HG03439 (cell line): ENCODE results near the gene AQP12B.

Experiments
- ATAC-seq: cut with Tn5 transposase; IDR thresholded peaks from one replicate; pipeline ENCODE4 v1.9.1; 2021; ENCODE audit warnings: mild to moderate bottlenecking, moderate library complexity; ENCODE audit not compliant: unreplicated experiment

The AQP12B gene

GRCh38 chr2:240718896-240719490 is 36.3 kb upstream of the AQP12B start:
- no peak for ATAC-seq

DNA sequence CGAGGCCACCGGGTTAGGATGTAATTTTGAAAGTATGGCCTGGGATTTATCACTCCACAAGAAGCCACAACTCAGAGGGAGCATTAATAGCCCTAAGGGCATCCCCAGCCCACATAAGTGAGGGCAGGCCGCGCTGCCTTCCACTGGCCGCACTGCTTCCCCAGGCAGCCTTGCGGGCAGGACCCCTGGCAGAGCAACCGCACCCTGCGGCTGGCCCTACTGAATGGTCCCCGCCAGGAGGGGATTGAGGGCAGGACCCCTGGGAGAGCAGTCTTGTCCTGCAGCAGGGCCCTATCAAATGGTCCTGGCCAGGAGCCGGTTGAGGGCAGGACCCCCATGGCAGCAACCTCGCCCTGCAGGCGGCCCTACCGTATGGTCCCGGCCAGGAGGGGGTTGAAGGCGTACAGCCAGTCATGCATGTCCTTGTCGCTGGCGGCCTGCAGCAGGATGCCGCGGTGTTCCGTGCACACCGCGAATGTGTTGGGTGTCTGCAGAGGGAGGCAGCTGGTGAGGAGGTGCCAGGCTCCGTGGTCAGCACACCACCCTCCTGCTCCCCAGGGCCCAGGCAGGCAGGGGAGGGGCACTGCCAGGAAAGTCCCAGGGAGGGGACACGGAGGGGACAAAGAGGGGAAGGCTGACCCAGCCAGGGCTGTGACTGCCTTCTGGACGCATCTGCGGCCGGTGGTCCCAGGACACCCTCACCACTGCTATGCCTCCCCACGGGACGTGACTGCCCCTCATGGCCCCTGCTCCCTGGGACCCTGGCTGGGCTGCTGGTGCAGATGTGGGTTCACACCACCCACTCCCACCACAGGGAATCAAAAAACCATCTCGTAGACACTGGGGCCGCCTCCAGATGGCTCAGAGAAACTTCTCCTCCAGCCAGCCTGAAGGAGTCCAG is 35.2 kb upstream of the AQP12B start:
- no peak for ATAC-seq

DNA sequence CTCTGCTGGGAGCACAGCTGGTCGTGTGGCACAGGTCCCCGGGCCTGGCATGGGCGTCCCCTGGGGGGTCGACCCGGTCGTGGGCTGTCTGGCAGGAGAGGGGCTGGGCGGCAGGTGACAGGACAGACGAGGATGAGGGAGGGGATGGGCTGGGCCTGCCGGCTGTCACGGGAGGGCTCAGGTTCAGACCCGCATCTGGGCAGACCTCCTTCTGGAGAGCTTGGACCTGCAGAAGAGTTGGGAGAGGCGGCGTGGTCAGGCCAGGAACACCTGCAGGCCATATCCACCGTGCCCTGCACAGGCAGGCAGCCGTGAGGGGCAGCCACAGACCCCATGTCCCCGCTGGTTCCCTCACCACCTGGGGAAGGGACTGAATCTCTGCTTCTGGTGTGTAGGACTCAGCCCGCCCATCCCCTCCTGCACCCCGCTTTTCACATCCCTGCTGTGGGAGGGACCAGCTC is 34.5 kb upstream of the AQP12B start:
- ATAC-seq = no peak

- no peak for ATAC-seq
Measured at GRCh38 chr2:240716130-240716798, 33.6 kb upstream of the AQP12B start.

- ATAC-seq = no peak
Measured at GRCh38 chr2:240714747-240715725, 32.4 kb upstream of the AQP12B start.

- no peak for ATAC-seq
Measured at GRCh38 chr2:240713928-240714746, 31.5 kb upstream of the AQP12B start.

DNA sequence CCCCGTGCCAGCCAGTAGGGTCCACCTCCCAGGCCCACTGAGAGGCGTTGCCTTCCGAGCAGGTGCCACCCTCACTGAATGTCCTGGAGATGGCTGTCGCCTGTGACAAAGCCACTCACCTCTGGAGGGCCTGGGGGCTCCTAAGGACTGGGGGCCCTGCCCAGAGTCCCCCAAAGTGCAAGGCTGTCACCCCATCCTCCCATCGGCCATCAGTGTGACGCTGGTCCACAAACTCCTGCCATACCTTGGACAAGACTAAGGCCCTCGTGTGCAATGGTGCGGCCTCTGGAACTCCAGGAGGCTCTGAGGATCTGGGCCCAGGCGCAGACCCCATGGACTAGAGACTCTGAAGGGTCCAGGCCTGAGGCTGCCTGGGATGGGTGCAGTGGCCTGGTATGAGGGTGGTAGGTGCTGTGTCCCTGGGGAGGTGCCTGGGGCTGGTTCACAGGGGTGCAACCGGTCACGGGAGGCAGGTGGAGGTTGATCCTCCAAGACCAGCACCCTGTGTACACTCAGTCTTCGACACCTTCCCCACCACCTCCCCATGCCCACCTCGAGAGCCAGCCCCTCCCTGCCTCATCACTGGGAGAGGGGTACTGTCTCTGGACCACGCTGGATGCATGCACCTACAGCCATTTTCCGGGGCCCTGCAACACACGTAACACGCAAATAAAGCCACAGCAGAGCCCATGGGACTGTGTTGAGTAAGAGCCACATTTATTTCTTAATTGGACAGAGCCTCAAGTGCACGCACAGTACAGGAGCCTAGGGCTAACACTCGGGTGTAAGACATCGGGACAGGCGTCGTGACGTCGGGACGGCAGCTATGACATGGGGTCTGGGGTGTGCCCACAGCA is 30.6 kb upstream of the AQP12B start:
- ATAC-seq = no peak

- no peak for ATAC-seq
Measured at GRCh38 chr2:240712121-240712520, 29.4 kb upstream of the AQP12B start.

DNA sequence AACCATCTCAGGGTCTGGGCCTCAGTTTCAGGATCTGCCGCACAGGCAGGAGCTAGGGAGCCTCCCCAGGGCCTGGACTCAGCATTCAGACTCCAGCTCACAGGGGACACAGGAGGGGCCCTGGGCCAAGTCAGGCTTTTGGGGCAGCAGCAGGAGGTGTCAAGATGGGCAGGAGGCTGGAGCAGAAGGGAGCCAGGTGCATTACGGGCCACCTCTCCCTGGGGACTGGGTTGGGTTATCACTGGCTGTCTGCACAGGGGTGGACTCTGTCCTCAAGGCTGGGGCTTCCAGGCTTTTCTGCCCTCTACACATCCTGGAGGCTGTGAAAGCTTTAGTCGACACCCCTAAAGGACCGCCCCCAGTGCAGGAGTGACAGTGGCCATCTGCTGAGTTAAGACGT is 29.0 kb upstream of the AQP12B start:
- ATAC-seq = no peak

- no peak for ATAC-seq
Measured at GRCh38 chr2:240711296-240711695, 28.6 kb upstream of the AQP12B start.

GRCh38 chr2:240708457-240708856 is 25.8 kb upstream of the AQP12B start:
- no peak for ATAC-seq

GRCh38 chr2:240707821-240708220 is 25.1 kb upstream of the AQP12B start:
- ATAC-seq = no peak

GRCh38 chr2:240707043-240707756 is 24.5 kb upstream of the AQP12B start:
- no peak for ATAC-seq

GRCh38 chr2:240705204-240705791 is 22.6 kb upstream of the AQP12B start:
- ATAC-seq = no peak

- no peak for ATAC-seq
Measured at GRCh38 chr2:240704651-240705050, 22.0 kb upstream of the AQP12B start.

DNA sequence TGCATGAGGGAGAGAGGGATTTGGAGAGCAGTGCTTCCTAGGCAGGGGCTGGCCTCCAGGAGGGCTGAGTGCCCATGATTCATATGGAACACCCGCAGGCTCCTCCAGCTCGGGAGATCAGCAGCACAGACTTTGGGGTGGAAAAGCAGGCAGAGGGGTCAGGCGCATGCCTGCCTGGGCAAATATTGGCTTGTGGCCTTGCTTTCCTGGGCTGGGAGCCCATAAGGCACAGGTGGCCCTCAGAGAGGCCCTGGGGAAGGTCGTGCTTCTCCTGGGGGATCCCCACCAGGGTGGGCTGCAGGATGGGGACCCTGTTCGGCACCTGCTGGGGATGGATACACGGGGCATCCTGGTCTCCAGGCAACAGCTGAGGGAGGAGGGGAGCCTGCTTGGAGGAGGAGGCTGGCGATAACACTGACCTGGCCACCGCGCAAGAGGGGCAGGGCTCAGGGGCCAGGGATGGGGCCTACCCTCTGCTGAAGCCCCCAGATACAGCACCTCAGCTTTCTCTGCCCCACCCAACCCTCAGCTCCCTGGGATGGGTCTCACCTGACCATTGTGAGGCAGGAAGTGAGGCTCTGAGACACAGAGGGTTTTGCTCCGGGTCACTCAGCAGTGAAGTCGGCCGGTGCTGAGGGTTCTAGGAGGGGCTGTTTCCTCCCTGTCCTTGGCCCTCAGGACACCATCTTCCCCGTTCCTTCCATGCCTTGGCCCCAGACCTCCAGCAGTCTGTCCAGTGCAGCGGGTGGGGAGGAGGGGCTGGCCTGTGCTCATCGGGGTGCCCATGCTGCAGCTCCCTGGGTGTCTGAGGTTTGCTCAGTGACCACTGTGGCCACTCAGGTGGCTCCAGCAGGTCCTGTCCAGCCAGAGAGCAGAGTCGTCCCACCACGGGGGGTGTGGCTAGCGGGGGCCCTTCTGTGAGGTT is 21.0 kb upstream of the AQP12B start:
- ATAC-seq = no peak

GRCh38 chr2:240702640-240703011 is 19.9 kb upstream of the AQP12B start:
- ATAC-seq = no peak
